ENCODE data around the gene NDRG3. TPM values are rescaled to one million over a fixed set of nuclear protein-coding genes. Genes with fewer than 3 reads are reported as not detected.

Gene NDRG3
- total and polyA plus RNA-seq, 2 of the 8 experiments (the other 6 are each of a cell fraction or from before 2014, with no cell fraction given): 25.7 to 32.3 TPM

DNA sequence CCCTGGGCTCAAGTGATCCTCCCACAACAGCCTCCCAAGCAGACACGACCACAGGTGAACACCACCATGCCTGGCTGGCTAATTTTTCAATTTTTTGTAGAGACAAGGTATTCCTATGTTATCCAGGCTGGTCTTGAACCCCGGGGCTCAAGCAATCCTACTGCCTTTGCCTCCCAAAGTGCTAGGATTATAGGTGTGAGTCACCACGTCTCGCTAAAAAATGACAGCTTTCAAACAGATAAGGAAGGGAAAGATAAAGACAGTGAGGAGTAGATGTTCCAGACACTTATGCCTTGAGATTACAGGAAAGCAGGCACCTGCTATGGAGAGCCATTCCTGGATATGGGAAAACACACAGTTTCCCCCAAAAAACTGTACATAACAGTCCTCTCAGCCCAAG is 58.9 kb downstream of the NDRG3 start:
- Histone ChIP-seq H3K27me3 (replicated peaks in 1 of 4; ENCODE audit: control insufficient read depth in 3 of 4, extremely low read depth in 1 of 4, insufficient read depth in 3 of 4, low read length in 3 of 4) (no peaks in the 10 kb centered on the region), H3K9me3 (ENCODE audit: insufficient read depth in 2 of 2, low read depth in 1 of 2, low read length in 1 of 2) (no peaks in the 10 kb centered on the region), H3K23ac (ENCODE audit: insufficient read length) (no peak overlapping the region), H2BK12ac (ENCODE audit: low read depth, low read length) (no peak overlapping the region), H3K18ac (ENCODE audit: extremely low read depth, low read length) (no peak overlapping the region), H3K79me2 (ENCODE audit: control insufficient read depth in 1 of 2, insufficient read depth in 2 of 2, low read length in 2 of 2) (no peaks in the 10 kb centered on the region), H2BK120ac (replicated peaks; ENCODE audit: low read depth, low read length) (no peak overlapping the region), H2AFZ (ENCODE audit: low read length) (no peak overlapping the region), H3K27ac (ENCODE audit: low read depth, low read length) (no peak overlapping the region), H3K9ac (replicated peaks in 1 of 4; ENCODE audit: extremely low read depth in 1 of 4, low read depth in 3 of 4, low read length in 3 of 4) (no peak overlapping the region), H4K8ac (ENCODE audit: extremely low read depth, insufficient read depth, low read length) (no peak overlapping the region), H3K14ac (ENCODE audit: insufficient read length) (no peak overlapping the region), H3K4me3 (ENCODE audit: extremely low read depth in 1 of 4, insufficient read depth in 2 of 4, low read depth in 3 of 4, low read length in 4 of 4) (no peak overlapping the region), H4K20me1 (replicated peaks in 1 of 2; ENCODE audit: control insufficient read depth in 1 of 2, insufficient read depth in 2 of 2, low read length in 2 of 2) (no peaks in the 10 kb centered on the region), H2BK20ac (ENCODE audit: low read length) (no peak overlapping the region), H3K23me2 (ENCODE audit: low read depth, low read length) (no peaks in the 10 kb centered on the region), H2BK15ac (ENCODE audit: low read length) (no peak overlapping the region), H3K79me1 (ENCODE audit: low read depth, low read length) (no peaks in the 10 kb centered on the region), H2AK5ac (ENCODE audit: low read depth, low read length) (no peak overlapping the region), H2BK5ac (ENCODE audit: low read depth, low read length) (no peak overlapping the region; the same call in 1 of the 2 replicates), H3K4ac (replicated peaks; ENCODE audit: insufficient read length, low read depth, low read length) (no peak overlapping the region), H3K4me2 (ENCODE audit: insufficient read depth in 1 of 2, low read depth in 2 of 2, low read length in 2 of 2) (no peak overlapping the region), H3K56ac (replicated peaks; ENCODE audit: insufficient read length, low read depth, low read length) (no peak overlapping the region), H4K5ac (ENCODE audit: insufficient read length, low read depth, low read length) (no peak overlapping the region), H3K4me1 (replicated peaks in 1 of 4; ENCODE audit: control insufficient read depth in 3 of 4, insufficient read depth in 4 of 4, low read length in 3 of 4) (no peaks in the 10 kb centered on the region), H4K91ac (replicated peaks; ENCODE audit: insufficient read length, low read length) (no peak overlapping the region), H3K36me3 (ENCODE audit: control insufficient read depth in 2 of 4, insufficient read depth in 4 of 4, low read length in 3 of 4) (peaks cover 0 to 5% (median 0%) of the 10 kb centered on the region in 4 experiments; a peak in 3 of 8 replicates)
- FAIRE-seq (no peak), DNase-seq (ENCODE audit: low read depth in 1 of 2, low spot score in 2 of 2) (no peak)
- ChIA-PET CTCF (ENCODE audit: partially characterized antibody) (interaction anchor here (0.6 to 0.9 kb wide), 2 partner anchors 37 to 64 kb away, joined by 3 read pairs; no protein-coding TSS in a partner anchor), POLR2A (ENCODE audit: partially characterized antibody) (interaction anchor here (0.7 to 3.8 kb wide), 2 partner anchors 10 to 82 kb away, joined by 3 to 33 read pairs; partner anchors contain the start of gene RAB5IF)
- 95% methylated on average over 4 of the region's 4 CpGs; no CpG with 5 or more reads in 1 of the 2 experiments for WGBS, 2 experiments (ENCODE audit: extremely low coverage in 1 of 2, insufficient coverage in 1 of 2, insufficient read length in 1 of 2, insufficient replicate concordance in 2 of 2, low coverage in 1 of 2, low lambda C conversion rate in 2 of 2, missing lambda C conversion rate in 1 of 2)
- no peak for TF ChIP-seq POU5F1 (IDR thresholded peaks at IDR 0.05; ENCODE audit: low read depth, low read length)
- no peak for TF ChIP-seq BRCA1 (IDR thresholded peaks at IDR 0.05; ENCODE audit: low read depth, low read length)
- TF ChIP-seq TEAD4 (IDR thresholded peaks at IDR 0.05; ENCODE audit: low read depth, low read length): no peak
- no peak for TF ChIP-seq ATF2 (IDR thresholded peaks at IDR 0.05; ENCODE audit: low read length)
- TF ChIP-seq SP4 (IDR thresholded peaks at IDR 0.05; ENCODE audit: low read length): no peak
- TF ChIP-seq, protein P1, sequence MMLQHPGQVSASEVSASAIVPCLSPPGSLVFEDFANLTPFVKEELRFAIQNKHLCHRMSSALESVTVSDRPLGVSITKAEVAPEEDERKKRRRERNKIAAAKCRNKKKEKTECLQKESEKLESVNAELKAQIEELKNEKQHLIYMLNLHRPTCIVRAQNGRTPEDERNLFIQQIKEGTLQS (IDR thresholded peaks at IDR 0.05; ENCODE audit: insufficient read depth, low read depth, low read length): no peak

Data from H1 (cell line).